Measurements from ENCODE around the gene CRELD2.

DNA sequence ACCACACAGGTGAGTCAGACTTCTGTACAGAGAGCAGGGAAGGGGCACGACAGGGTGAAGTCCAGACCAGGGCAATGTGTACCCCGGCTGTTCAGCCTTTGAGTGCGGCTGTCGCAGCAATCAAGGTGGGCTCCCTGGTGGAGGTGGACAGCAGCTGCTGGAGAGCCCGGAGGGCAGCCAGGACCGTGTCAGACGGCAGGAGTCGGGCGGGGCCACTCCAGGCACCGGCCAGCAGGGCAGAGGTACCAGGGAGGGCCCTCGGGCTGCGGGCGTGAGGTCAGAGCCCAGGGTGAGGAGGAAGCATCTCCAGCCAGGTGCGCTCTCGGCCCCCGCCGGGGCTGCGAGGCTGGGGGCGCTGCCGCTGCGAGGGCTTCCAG lies 41.3 kb downstream of the CRELD2 start:
- no peak for TF ChIP-seq POLR2A (IDR thresholded peaks at IDR 0.05; ENCODE audit: low read length)
- no peak for TF ChIP-seq GATA1 (IDR thresholded peaks at IDR 0.05; ENCODE audit: low read depth, low read length)
